GM12878 (cell line): ENCODE data around the gene DUS1L.
A peak's percentile ranks its signal among the peaks of the same experiment; 100 is the strongest.

Experiments
- ATF3 ChIP-seq: IDR thresholded peaks from 2 replicates; pipeline ENCODE4 v1.6.1; 2011; ENCODE audit warnings: low read depth, mild to moderate bottlenecking, low read length, moderate library complexity, borderline replicate concordance; ENCODE audit errors: extremely low read depth
- CBFB ChIP-seq: IDR thresholded peaks from 2 replicates; pipeline ENCODE4 v1.6.1; 2016; ENCODE audit warnings: antibody characterized with exemption, low read depth
- CHD1 ChIP-seq: IDR thresholded peaks from 2 replicates; pipeline ENCODE4 v1.6.1; 2012; ENCODE audit warnings: low read depth, low read length, improper control_type of control experiment
- CREB1 ChIP-seq: IDR thresholded peaks from 2 replicates; pipeline ENCODE4 v1.6.1; 2012; ENCODE audit warnings: low read depth, mild to moderate bottlenecking, inconsistent platforms
- CTCF ChIP-seq, 3 experiments: IDR thresholded peaks in 2 of 3; conservative IDR thresholded peaks in 1 of 3; 2 replicates each; pipeline ENCODE4 v1.5.1; 2011; ENCODE audit warnings: low read depth in 3 of 3, low read length in 3 of 3, mild to moderate bottlenecking in 3 of 3, control low read depth in 2 of 3, moderate library complexity in 2 of 3, inconsistent platforms in 1 of 3, mixed read lengths in 1 of 3; ENCODE audit not compliant: control insufficient read depth in 2 of 3, insufficient read depth in 1 of 3; ENCODE audit errors: extremely low read depth in 1 of 3
- EZH2 ChIP-seq: IDR thresholded peaks from 2 replicates; pipeline ENCODE4 v1.6.1; 2012; ENCODE audit warnings: low read depth, mild to moderate bottlenecking, control low read depth, inconsistent platforms, low read length, borderline replicate concordance; ENCODE audit not compliant: control insufficient read depth
- GATAD2B ChIP-seq: fragments of 450-650 bp; conservative IDR thresholded peaks from 2 replicates; pipeline ENCODE4 v1.6.1; 2017; ENCODE audit warnings: low read depth, mild to moderate bottlenecking, moderate library complexity
- MTA2 ChIP-seq: fragments of 450-650 bp; IDR thresholded peaks from 2 replicates; pipeline ENCODE4 v1.6.1; 2016; ENCODE audit warnings: low read depth, mild to moderate bottlenecking, moderate library complexity
- NFXL1 ChIP-seq: fragments of 450-650 bp; IDR thresholded peaks from 2 replicates; pipeline ENCODE4 v1.6.1; 2017; ENCODE audit warnings: antibody characterized with exemption, mild to moderate bottlenecking, borderline replicate concordance
- POLR2A ChIP-seq: IDR thresholded peaks from 2 replicates; pipeline ENCODE4 v1.6.1; 2011; ENCODE audit warnings: low read depth, mild to moderate bottlenecking, low read length
- TCF12 ChIP-seq: IDR thresholded peaks from 2 replicates; pipeline ENCODE4 v1.6.1; 2011; ENCODE audit warnings: low read depth, mild to moderate bottlenecking, low read length
- YBX1 ChIP-seq: fragments of 450-650 bp; IDR thresholded peaks from 2 replicates; pipeline ENCODE4 v1.6.1; 2016; ENCODE audit warnings: antibody characterized with exemption
- ZBED1 ChIP-seq: IDR thresholded peaks from 2 replicates; pipeline ENCODE4 v1.6.1; 2016; ENCODE audit warnings: borderline replicate concordance
- ZSCAN29 ChIP-seq: fragments of 450-650 bp; IDR thresholded peaks from 2 replicates; pipeline ENCODE4 v1.6.1; 2017; ENCODE audit warnings: mild to moderate bottlenecking, moderate library complexity

DNA sequence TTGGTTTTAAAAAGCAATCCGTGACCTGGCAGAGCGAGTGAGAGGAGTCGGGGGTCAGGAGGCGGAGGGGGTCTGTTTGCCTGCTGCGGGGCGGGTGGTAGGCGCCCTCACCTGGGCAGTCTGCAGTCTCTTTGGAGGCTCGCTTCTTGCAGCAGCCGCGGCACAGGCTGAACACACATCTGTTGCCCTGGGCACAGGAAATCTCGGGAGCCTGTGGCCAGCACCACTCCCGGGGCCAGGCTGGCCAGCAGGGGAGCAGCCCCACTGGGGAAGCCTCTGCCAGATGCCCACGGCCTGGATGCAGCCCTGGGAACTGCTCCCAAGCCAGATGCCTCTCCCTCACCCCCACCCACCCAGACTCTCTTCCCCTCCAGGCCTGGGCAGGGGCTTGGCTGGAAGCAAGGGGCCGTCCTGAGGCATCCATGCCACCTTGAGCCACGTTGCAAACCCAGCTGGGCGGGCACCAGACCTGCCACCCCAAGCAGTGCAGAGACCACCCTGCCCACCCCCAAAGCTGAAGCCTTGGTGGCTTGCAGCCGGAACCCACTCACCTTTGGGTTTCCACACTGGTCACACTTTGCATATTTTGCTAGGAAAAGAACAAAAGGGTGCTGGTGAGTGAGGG lies 7.3 kb downstream of the DUS1L start:
- TF ChIP-seq MTA2 (no peak), ATF3 (no peak), CTCF (IDR thresholded peaks at IDR 0.05 in 2 of 3, conservative IDR thresholded peaks at IDR 0.05 in 1 of 3; ENCODE audit: control insufficient read depth in 2 of 3, extremely low read depth in 1 of 3, insufficient read depth in 1 of 3, low read depth in 3 of 3, low read length in 3 of 3) (no peak), POLR2A (0 out of 2 replicates have a peak, but pooled peaks have one; percentile 4), CBFB (no peak), NFXL1 (no peak), TCF12 (no peak), ZBED1 (no peak), EZH2 (no peak), CHD1 (no peak), YBX1 (no peak), ZSCAN29 (no peak), GATAD2B (no peak), CREB1 (no peak)
